CD4-positive, alpha-beta T cell treated with Interleukin-17A for 4 hours (primary cell): ENCODE data around the gene TRMU.

Experiments
- DNase-seq: peaks from one replicate; pipeline ENCODE4 v3.0.0-alpha.2; 2020; ENCODE audit warnings: mixed read lengths

TRMU gene

GRCh38 chr22:46335201-46336118 is at the start of gene TRMU:
TRMU (plus strand) TSS chr22:46335714; CDS start chr22:46335765, 51 bp downstream.
- peak; percentile 84 for DNase-seq

GRCh38 chr22:46286006-46286405 is 49.5 kb upstream of the TRMU start:
- DNase-seq: no peak

- DNase-seq: no peak
Measured at GRCh38 chr22:46286941-46287872, 48.3 kb upstream of the TRMU start.

- DNase-seq: peak; percentile 8
Measured at GRCh38 chr22:46287873-46288751, 47.4 kb upstream of the TRMU start.

- no peak for DNase-seq
Measured at GRCh38 chr22:46288846-46289243, 46.7 kb upstream of the TRMU start.

- DNase-seq: no peak
Measured at GRCh38 chr22:46289244-46289891, 46.1 kb upstream of the TRMU start.

- DNase-seq: no peak
Measured at GRCh38 chr22:46290121-46290842, 45.2 kb upstream of the TRMU start.

- no peak for DNase-seq
Measured at GRCh38 chr22:46290843-46291785, 44.4 kb upstream of the TRMU start.

- DNase-seq: no peak
Measured at GRCh38 chr22:46292173-46292572, 43.3 kb upstream of the TRMU start.

GRCh38 chr22:46292732-46293131 is 42.8 kb upstream of the TRMU start:
- DNase-seq: no peak

- DNase-seq: peak; percentile 22
Measured at GRCh38 chr22:46293577-46294260, 41.8 kb upstream of the TRMU start.

- DNase-seq: no peak
Measured at GRCh38 chr22:46294784-46295183, 40.7 kb upstream of the TRMU start.

GRCh38 chr22:46295277-46295971 is 40.1 kb upstream of the TRMU start:
- no peak for DNase-seq

- DNase-seq: peak; percentile 98
Measured at GRCh38 chr22:46296257-46297150, 39.0 kb upstream of the TRMU start, which contains the start of gene GTSE1. GTSE1 (plus strand) TSS chr22:46296870; CDS start chr22:46297401, 531 bp downstream.

GRCh38 chr22:46297151-46297812 is 38.2 kb upstream of the TRMU start:
- DNase-seq: no peak

- DNase-seq: no peak
Measured at GRCh38 chr22:46299101-46299500, 36.4 kb upstream of the TRMU start.

- DNase-seq: no peak
Measured at GRCh38 chr22:46300491-46300890, 35.0 kb upstream of the TRMU start.
